Glutamatergic neuron (in vitro differentiated cells): ENCODE data around the gene TPST1. TPM values are rescaled to one million over a fixed set of nuclear protein-coding genes. Genes with fewer than 3 reads are reported as not detected.

ENCODE experiments used
- DNase-seq: peaks from one replicate; pipeline ENCODE4 v3.0.0; 2022
- H3K27ac Mint-ChIP-seq: one replicate; pipeline ENCODE4 v1.8.0; 2020; ENCODE audit warnings: mild to moderate bottlenecking, mixed read lengths, inconsistent platforms; ENCODE audit not compliant: unreplicated experiment
- H3K27me3 Mint-ChIP-seq: one replicate; pipeline ENCODE4 v1.8.0; 2020; ENCODE audit warnings: mild to moderate bottlenecking, moderate library complexity, mixed read lengths, inconsistent platforms; ENCODE audit not compliant: unreplicated experiment
- H3K36me3 Mint-ChIP-seq: one replicate; pipeline ENCODE4 v1.8.0; 2020; ENCODE audit warnings: mild to moderate bottlenecking, mixed read lengths, inconsistent platforms; ENCODE audit not compliant: unreplicated experiment
- H3K4me1 Mint-ChIP-seq: one replicate; pipeline ENCODE4 v1.8.0; 2020; ENCODE audit warnings: mild to moderate bottlenecking, low read depth, mixed read lengths, inconsistent platforms; ENCODE audit not compliant: unreplicated experiment
- H3K4me3 Mint-ChIP-seq: one replicate; pipeline ENCODE4 v1.8.0; 2020; ENCODE audit warnings: mild to moderate bottlenecking, mixed read lengths, inconsistent platforms; ENCODE audit not compliant: unreplicated experiment
- H3K9me3 Mint-ChIP-seq: one replicate; pipeline ENCODE4 v1.8.0; 2020; ENCODE audit warnings: mild to moderate bottlenecking, moderate library complexity, mixed read lengths, inconsistent platforms; ENCODE audit not compliant: unreplicated experiment
- total RNA-seq: library from RNA; stranded (reverse); fragmentation: NEBNext Ultra II Directional; extraction: Animal tissue kit (Norgen Biotek cat#: 25700); gene quantifications from one replicate; pipeline ENCODE4 v1.2.1, GENCODE V29; 2021; ENCODE audit not compliant: unreplicated experiment
- TF ChIP-seq, protein P1 (sequence below): fragments of 200-600 bp; sonication (generic); IDR thresholded peaks from one replicate; pipeline ENCODE4 v1.5.0; 2021; ENCODE audit not compliant: partially characterized antibody, unreplicated experiment

TPST1 gene
- total RNA-seq, 1 donor from 2014 or later: 41.4 TPM

DNA sequence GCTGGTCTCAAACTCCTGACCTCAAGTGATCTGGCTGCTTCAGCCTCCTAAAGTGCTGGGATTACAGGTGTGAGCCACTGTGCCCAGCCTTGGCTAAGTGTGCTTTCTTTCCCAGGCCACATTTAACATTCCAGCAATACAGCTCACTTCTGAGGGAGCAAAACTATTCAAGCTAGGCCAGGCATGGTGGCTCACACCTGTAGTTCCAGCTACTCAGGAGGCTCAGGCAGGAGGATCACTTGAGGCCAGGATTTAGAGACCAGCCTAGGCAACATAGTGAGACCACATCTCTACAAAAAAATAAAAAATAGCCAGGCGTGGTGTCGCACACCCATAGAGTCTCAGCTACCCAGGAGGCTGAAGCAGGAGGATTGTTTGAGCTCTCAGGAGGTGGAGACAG lies 23.3 kb upstream of the TPST1 start:
- Mint-ChIP-seq H3K36me3 (no peaks in the 10 kb centered on the region), H3K27me3 (no peaks in the 10 kb centered on the region), H3K4me1 (no peaks in the 10 kb centered on the region), H3K4me3 (no peak overlapping the region), H3K27ac (no peak overlapping the region), H3K9me3 (peaks cover 3% of the 10 kb centered on the region)
- no peak for DNase-seq
- TF ChIP-seq, protein P1, sequence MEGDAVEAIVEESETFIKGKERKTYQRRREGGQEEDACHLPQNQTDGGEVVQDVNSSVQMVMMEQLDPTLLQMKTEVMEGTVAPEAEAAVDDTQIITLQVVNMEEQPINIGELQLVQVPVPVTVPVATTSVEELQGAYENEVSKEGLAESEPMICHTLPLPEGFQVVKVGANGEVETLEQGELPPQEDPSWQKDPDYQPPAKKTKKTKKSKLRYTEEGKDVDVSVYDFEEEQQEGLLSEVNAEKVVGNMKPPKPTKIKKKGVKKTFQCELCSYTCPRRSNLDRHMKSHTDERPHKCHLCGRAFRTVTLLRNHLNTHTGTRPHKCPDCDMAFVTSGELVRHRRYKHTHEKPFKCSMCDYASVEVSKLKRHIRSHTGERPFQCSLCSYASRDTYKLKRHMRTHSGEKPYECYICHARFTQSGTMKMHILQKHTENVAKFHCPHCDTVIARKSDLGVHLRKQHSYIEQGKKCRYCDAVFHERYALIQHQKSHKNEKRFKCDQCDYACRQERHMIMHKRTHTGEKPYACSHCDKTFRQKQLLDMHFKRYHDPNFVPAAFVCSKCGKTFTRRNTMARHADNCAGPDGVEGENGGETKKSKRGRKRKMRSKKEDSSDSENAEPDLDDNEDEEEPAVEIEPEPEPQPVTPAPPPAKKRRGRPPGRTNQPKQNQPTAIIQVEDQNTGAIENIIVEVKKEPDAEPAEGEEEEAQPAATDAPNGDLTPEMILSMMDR: no peak

DNA sequence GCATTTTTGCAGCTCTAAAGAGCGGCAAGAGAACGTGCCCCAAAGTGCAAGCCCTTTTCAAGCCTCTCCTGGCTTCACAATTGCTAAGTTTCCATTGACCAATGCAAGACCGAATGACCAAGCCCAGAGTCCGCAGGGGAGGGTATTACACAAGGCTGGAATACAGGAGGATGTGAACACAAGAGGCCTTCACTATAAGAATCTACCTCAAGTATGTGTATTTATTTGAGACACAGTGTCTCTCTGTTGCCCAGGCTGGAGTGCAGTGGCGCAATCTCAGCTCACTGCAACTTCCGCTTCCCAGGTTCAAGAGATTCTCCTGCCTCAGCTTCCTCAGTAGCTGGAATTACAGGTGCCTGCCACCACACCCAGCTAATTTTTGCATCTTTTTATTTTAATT lies 22.2 kb upstream of the TPST1 start:
- no peak overlapping the region for H3K27ac Mint-ChIP-seq
- H3K27me3 Mint-ChIP-seq: no peaks in the 10 kb centered on the region
- H3K4me1 Mint-ChIP-seq: no peaks in the 10 kb centered on the region
- H3K4me3 Mint-ChIP-seq: no peak overlapping the region
- TF ChIP-seq, protein P1: no peak
- H3K36me3 Mint-ChIP-seq: no peaks in the 10 kb centered on the region
- H3K9me3 Mint-ChIP-seq: peaks cover 3% of the 10 kb centered on the region
- no peak for DNase-seq

DNA sequence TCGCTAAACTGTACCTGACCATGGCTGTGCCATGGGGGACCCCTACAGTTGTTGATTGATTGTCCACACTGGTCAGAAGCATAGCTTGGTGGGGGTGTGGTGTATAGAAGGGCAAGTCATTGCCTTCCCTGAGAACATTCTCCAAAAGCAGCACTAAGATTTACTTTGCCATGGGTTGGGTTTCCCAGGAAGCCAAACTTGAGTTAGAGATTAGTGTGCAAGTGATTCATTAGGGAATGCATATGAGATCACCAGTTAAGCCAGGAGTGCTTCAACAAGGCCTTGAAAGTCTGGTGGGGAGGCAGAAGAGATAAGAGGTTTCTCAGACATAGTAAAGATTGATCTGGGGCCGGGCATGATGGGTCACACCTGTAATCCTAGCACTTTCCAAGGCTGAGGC lies 21.4 kb upstream of the TPST1 start:
- Mint-ChIP-seq H3K27me3 (no peaks in the 10 kb centered on the region), H3K4me3 (no peak overlapping the region), H3K27ac (no peak overlapping the region), H3K9me3 (no peaks in the 10 kb centered on the region), H3K4me1 (no peaks in the 10 kb centered on the region), H3K36me3 (no peaks in the 10 kb centered on the region)
- DNase-seq: no peak
- TF ChIP-seq, protein P1: no peak

DNA sequence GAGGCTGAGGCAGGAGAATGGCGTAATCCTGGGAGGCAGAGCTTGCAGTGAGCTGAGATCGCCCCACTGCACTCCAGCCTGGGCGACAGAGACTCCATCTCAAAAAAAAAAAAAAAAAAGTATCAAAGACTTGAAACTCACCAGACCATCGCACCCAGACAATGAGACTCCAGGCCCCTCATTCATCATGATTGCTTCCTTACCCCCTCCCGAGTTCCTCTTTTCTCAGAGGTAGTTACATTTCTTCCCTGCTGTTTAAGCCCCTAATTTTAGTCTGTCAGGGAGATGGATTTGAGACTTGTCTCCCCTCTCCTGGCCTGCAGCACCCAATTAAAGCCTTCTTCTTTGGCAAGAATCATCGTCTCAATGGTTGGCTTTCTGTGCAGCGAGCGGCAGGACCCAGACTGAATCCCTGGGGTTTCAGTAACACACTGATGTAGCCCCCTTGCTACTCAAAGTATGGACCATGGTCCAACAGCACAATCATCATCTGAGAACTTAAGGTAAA lies 19.4 kb upstream of the TPST1 start:
- Mint-ChIP-seq H3K27me3 (no peaks in the 10 kb centered on the region), H3K4me1 (no peaks in the 10 kb centered on the region), H3K36me3 (no peaks in the 10 kb centered on the region), H3K4me3 (no peak overlapping the region), H3K9me3 (no peaks in the 10 kb centered on the region), H3K27ac (no peak overlapping the region)
- no peak for DNase-seq
- TF ChIP-seq, protein P1: no peak

DNA sequence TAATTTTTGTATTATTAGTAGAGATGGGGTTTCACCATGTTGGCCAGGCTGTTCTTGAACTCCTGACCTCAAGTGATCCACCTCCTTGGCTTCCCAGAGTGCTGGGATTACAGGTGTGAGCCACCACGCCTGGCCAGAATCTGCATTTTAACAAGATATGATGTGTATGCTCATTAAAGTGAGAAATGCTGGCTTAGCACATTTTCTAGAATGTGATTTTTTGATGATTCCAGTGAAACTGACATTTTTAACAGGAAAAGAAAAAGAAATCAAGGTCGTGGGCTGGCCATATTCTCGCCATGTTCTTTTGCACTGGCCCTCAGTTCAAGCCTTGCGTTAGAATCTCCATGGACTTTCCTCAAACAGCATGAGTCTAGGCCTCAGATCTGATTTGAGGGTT lies 18.1 kb upstream of the TPST1 start:
- Mint-ChIP-seq H3K27me3 (no peaks in the 10 kb centered on the region), H3K9me3 (no peaks in the 10 kb centered on the region), H3K4me3 (no peak overlapping the region), H3K36me3 (no peaks in the 10 kb centered on the region), H3K4me1 (no peaks in the 10 kb centered on the region), H3K27ac (no peak overlapping the region)
- TF ChIP-seq, protein P1: no peak
- no peak for DNase-seq
